GM18511 (cell line): Measurements from ENCODE around the gene DUOX1.

Experiments used
- ATAC-seq: cut with Tn5 transposase; IDR thresholded peaks from one replicate; pipeline ENCODE4 v1.9.1; 2021; ENCODE audit warnings: mild to moderate bottlenecking, moderate library complexity; ENCODE audit not compliant: unreplicated experiment

The DUOX1 gene

GRCh38 chr15:45139770-45140169 lies 10.0 kb downstream of the DUOX1 start:
- ATAC-seq, result no peak

GRCh38 chr15:45140557-45141250 lies 10.9 kb downstream of the DUOX1 start:
- no peak for ATAC-seq

DNA sequence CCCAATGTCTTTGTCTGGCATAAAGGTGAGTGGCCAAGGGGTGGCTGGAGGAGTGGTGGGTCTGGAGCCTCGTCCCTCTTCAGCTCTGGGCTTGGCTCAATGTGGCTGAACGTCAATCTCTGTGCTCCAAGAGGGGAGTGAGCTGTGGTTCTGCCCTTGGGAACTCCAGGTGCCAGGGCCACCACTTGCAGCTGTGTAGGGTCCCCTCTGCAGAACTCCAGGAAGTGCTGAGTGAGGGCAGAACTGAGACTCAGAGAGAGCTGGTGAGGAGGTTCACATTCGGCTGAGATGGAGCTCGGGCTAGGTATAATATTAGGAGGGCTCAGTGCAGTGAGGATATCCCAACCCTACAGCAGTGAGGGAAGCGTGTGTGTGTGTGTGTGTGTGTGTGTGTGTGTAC lies 11.6 kb downstream of the DUOX1 start:
- no peak for ATAC-seq

- ATAC-seq, result no peak
These were observed 13.3 kb downstream of the DUOX1 start for GRCh38 chr15:45143056-45143455.

DNA sequence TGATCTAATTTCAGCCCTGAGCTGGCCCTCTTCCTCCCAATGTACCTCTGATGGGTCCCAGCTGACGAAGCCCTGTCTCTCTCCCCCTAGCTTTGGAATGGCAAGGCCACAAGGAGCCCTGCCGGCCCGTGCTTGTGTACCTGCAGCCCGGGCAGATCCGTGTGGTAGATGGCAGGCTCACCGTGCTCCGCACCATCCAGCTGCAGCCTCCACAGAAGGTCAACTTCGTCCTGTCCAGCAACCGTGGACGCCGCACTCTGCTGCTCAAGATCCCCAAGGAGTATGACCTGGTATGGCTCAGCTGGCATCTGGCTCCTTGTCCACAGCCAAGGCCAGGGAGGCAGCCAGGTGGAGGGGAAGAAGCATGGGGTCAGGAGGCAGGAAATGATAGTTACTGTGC lies 14.2 kb downstream of the DUOX1 start:
- no peak for ATAC-seq

DNA sequence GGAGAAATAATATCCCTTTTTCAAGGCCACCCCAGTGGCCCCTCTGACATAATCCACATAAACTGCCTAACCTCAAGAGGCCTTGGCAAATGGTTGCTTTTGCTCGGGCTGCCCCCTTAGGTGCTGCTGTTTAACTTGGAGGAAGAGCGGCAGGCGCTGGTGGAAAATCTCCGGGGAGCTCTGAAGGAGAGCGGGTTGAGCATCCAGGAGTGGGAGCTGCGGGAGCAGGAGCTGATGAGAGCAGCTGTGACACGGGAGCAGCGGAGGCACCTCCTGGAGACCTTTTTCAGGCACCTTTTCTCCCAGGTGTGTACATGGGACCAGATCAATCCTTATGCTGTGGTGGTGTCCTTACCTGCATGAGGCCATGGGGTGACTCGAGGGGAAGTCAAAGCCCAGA lies 15.0 kb downstream of the DUOX1 start:
- ATAC-seq, result no peak

DNA sequence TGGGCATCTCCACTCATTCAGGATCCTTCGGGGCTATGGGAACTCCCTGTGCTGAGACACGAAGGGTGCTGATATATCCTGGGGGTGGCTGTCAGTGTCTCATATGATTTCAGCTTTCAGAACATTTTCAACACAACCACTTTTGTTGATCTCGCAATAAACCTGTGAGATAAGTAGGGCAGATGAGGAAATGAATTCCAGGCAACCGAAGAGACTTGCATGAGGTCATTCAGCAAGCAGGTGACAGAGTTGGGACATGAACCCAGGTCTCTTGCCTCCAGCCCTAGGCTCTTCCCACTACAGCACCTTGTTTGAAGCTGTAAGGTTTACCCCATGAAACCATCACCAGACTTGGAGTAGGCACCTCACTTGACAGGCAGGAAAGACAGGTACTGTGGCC lies 16.6 kb downstream of the DUOX1 start:
- no peak for ATAC-seq

DNA sequence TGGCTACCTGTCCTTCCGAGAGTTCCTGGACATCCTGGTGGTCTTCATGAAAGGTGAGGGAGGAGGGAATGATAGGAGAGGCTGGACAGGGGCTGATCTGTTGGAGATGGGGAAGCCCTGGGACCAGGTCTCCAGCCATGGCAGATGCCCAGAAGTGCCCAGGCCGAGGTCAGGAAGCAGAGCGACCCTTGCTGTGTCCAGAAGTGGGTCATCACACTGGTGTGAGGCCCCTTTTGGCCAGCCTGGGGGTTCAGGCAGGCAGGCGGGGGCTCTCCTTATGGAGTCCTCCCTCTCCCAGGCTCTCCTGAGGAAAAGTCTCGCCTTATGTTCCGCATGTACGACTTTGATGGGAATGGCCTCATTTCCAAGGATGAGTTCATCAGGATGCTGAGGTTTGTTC lies 17.8 kb downstream of the DUOX1 start:
- ATAC-seq, result no peak

- no peak for ATAC-seq
These were observed 18.6 kb downstream of the DUOX1 start for GRCh38 chr15:45148076-45149059.

DNA sequence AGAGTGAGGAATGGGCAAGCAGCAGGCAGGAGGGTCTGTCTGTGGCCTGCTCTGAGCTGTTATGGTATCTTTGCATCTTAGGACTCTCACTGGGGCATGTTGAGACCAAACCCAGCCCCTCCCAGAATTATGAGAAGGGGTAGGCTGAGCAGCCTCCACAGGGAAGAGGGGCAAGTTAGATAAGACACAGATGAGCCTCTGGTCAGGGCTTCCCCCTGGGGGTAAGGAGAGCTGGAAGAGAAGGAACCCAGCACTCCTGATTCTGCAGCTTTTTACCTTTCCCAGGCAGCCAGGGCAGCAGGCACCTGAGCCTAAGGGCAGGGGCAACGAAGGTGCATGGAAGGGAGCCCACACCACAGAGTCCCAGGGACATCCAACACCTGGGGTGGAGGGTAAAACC lies 19.3 kb downstream of the DUOX1 start:
- ATAC-seq, result no peak

GRCh38 chr15:45150481-45150880 lies 20.7 kb downstream of the DUOX1 start:
- ATAC-seq, result no peak

DNA sequence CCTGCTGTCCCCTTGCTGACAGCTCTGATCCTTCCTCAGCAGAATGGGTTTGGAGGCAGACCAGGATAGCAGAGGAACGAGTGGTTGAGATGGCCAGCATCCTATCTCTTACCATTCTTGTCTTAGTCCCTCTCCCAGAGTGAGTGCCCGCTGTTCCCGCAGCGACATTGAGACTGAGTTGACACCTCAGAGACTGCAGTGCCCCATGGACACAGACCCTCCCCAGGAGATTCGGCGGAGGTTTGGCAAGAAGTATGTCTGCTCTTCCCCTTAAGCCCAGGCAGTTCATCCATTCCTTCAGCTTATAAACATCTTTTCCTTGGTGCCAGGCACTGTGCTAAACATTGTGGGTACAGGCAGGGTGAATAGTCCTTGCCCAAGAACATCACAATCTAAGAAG lies 21.2 kb downstream of the DUOX1 start:
- ATAC-seq, result no peak

GRCh38 chr15:45151998-45152828 lies 22.4 kb downstream of the DUOX1 start:
- ATAC-seq, result no peak

- no peak for ATAC-seq
These were observed 25.9 kb downstream of the DUOX1 start for GRCh38 chr15:45155739-45156138.

DNA sequence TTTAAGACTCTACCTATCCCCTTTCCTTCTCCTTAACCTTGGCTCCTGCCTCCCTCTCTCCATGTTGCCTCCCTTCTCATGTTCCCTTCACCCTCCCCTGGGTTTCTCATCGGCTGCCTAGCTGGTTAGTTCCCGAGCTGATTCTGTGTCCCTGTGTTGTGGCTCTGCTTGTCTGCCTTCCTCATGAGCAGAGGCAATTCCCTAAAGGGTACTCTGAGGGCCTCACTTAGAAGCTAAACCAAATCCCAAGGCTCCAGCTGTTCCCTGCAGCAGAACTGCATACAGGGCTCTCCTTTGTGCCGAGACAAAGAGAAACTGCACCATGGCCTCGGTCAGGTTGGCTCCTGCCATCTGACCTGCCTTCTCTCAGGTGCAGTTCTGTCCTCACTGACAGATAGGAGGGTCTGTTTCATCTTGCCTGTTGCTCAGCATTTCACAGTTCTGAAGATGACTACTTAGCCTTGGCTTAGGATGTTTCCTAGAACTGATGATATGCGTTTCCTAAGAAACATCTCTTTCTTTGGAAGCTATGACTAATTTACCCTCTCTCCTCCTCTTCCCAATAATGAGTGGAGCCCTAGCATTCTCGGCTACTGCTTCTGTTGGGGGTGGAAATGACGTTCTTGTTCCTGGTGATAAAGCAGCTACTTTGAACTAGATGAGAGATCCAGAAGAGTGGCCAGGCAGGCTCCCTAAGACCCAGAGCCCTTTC lies 27.1 kb downstream of the DUOX1 start:
- ATAC-seq, result no peak

- no peak for ATAC-seq
These were observed 28.2 kb downstream of the DUOX1 start for GRCh38 chr15:45157974-45158373.

DNA sequence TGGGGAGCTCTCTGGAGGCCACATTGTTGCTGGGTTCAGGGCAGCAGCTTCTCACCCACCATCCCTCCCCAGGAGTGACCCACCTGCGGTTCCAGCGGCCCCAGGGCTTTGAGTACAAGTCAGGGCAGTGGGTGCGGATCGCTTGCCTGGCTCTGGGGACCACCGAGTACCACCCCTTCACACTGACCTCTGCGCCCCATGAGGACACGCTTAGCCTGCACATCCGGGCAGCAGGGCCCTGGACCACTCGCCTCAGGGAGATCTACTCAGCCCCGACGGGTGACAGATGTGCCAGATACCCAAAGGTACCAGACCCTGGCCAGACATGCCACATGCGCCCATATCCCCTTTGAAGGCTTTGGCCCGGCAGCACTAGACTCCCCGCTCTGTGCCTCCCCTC lies 31.9 kb downstream of the DUOX1 start:
- ATAC-seq, result no peak

- ATAC-seq, result peak; percentile 46
These were observed 33.1 kb downstream of the DUOX1 start for GRCh38 chr15:45162771-45163507.

DNA sequence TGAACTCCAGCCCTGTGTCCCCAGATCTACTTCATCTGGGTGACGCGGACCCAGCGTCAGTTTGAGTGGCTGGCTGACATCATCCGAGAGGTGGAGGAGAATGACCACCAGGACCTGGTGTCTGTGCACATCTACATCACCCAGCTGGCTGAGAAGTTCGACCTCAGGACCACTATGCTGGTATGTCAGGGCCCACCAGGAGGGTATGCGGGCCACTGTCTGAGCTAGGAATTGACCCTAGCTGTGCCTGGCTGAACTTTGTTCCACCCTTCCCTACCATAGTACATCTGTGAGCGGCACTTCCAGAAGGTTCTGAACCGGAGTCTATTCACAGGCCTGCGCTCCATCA lies 33.7 kb downstream of the DUOX1 start:
- no peak for ATAC-seq

DNA sequence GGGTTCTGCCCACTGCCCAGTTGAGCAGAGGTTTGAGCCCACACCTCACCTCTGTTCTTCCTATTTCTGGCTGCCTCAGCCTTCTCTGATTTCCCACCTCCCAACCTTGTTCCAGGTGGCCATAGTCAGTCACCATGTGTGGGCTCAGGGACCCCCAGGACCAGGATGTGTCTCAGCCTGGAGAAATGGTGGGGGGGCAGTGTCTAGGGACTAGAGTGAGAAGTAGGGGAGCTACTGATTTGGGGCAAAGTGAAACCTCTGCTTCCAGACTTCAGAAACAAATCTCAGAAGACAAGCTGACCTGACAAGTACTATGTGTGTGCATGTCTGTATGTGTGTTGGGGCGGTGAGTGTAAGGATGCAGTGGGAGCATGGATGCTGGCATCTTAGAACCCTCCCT lies 35.1 kb downstream of the DUOX1 start:
- no peak for ATAC-seq
